HepG2 (cell line): ENCODE results near the gene CEP68. TPM values are rescaled to one million over a fixed set of nuclear protein-coding genes. Genes with fewer than 3 reads are reported as not detected.
A peak's percentile ranks its signal among the peaks of the same experiment; 100 is the strongest.

Experiments
- ATAC-seq: fragments of 200-7000 bp; cut with Tn5 transposase; 3 replicates; pipeline ENCODE4 v1.9.1; 2020; ENCODE audit warnings: mild to moderate bottlenecking, moderate library complexity
- BruUV-seq: library from RNA; stranded (reverse); fragments of 400-500 nt; replicated peaks from 2 replicates; lab custom pipeline; 2021; lab: Mats Ljungman, UMichigan
- CTCF ChIA-PET: fragments of 300-600 bp; formaldehyde crosslinking; extraction: SDS; loops from one replicate; lab custom pipeline; 2021; ENCODE audit warnings: low total read pairs, inconsistent platforms, low intra/inter-chr PET ratio; lab: Yijun Ruan, JAX
- POLR2A ChIA-PET: fragments of 350-600 bp; sonication (Branson Sonifier 250); formaldehyde crosslinking; loops from one replicate; lab custom pipeline; 2020; ENCODE audit warnings: antibody characterized with exemption, inconsistent platforms; lab: Yijun Ruan, JAX
- DNase-seq: peaks from one replicate; pipeline ENCODE4 v3.0.0-alpha.2; 2015; ENCODE audit warnings: low spot score
- FAIRE-seq: peaks from 3 replicates; lab custom pipeline; 2011; peaks lifted over from hg19 to GRCh38; lab: Jason Lieb, UNC
- H2AFZ ChIP-seq: one replicate; pipeline ENCODE4 v1.6.1; 2011; ENCODE audit warnings: low read length, inconsistent platforms
- H3K27ac ChIP-seq: fragments of 300-600 bp; 3 replicates; pipeline ENCODE4 v1.8.0; 2011; ENCODE audit warnings: mixed run types, mild to moderate bottlenecking, mixed read lengths, low read length, inconsistent platforms; ENCODE audit not compliant: insufficient read depth; ENCODE audit errors: extremely low read length
- H3K27me3 ChIP-seq, 2 experiments: fragments of 200-600 bp in 1 of 2; 2 replicates in 1 of 2; 3 replicates in 1 of 2; pipeline versions ENCODE4 v1.6.0 to v1.8.0; 2011; ENCODE audit warnings: low read length in 2 of 2, mild to moderate bottlenecking in 2 of 2, moderate library complexity in 2 of 2, inconsistent platforms in 1 of 2; ENCODE audit not compliant: insufficient read depth in 2 of 2, control insufficient read depth in 1 of 2
- H3K36me3 ChIP-seq, 2 experiments: fragments of 200-600 bp in 1 of 2; replicated peaks in 1 of 2; 2 replicates in 1 of 2; 3 replicates in 1 of 2; pipeline versions ENCODE4 v1.5.1 to v1.8.0; 2011; ENCODE audit warnings: low read length in 2 of 2, inconsistent platforms in 1 of 2; ENCODE audit not compliant: insufficient read depth in 2 of 2, control insufficient read depth in 1 of 2
- H3K4me1 ChIP-seq: 2 replicates; pipeline ENCODE4 v1.5.1; 2012; ENCODE audit warnings: low read length, inconsistent platforms; ENCODE audit not compliant: insufficient read depth
- H3K4me2 ChIP-seq: 2 replicates; pipeline ENCODE4 v1.6.0; 2011; ENCODE audit warnings: low read depth, low read length, inconsistent platforms
- H3K4me3 ChIP-seq, 3 experiments: fragments of 200-600 bp in 1 of 3; sonication (generic), shearing (Covaris generic) in 1 of 3; replicated peaks in 1 of 3; 2 replicates each; pipeline ENCODE4 v1.5.1; 2011 to 2016; ENCODE audit warnings: low read length in 3 of 3, inconsistent platforms in 2 of 3, low read depth in 2 of 3, mild to moderate bottlenecking in 2 of 3, control low read depth in 1 of 3, mixed read lengths in 1 of 3; ENCODE audit not compliant: insufficient read depth in 1 of 3
- H3K79me2 ChIP-seq: one replicate; pipeline ENCODE4 v1.6.1; 2011; ENCODE audit warnings: low read length, inconsistent platforms; ENCODE audit not compliant: insufficient read depth
- H3K9ac ChIP-seq: 2 replicates; pipeline ENCODE4 v1.6.0; 2011; ENCODE audit warnings: mild to moderate bottlenecking, low read depth, low read length, inconsistent platforms; ENCODE audit not compliant: insufficient read depth
- H3K9me3 ChIP-seq: 2 replicates; pipeline ENCODE4 v1.5.1; 2012; ENCODE audit warnings: mild to moderate bottlenecking, low read length
- H4K20me1 ChIP-seq: 2 replicates; pipeline ENCODE4 v1.6.0; 2011; ENCODE audit warnings: inconsistent platforms, mild to moderate bottlenecking, low read length, moderate library complexity; ENCODE audit not compliant: insufficient read depth
- MEF2D ChIP-seq: sonication (generic); formaldehyde crosslinking; IDR thresholded peaks from 2 replicates; pipeline ENCODE4 v1.5.1; 2020; ENCODE audit warnings: mild to moderate bottlenecking, missing genetic modification reagents
- NCOA5 ChIP-seq: sonication (generic); formaldehyde crosslinking; IDR thresholded peaks from 2 replicates; pipeline ENCODE4 v1.4.0; 2020; ENCODE audit warnings: missing genetic modification reagents
- NCOR1 ChIP-seq: fragments of 200-600 bp; sonication (generic); IDR thresholded peaks from 2 replicates; pipeline ENCODE4 v1.7.0; 2017; ENCODE audit warnings: antibody characterized with exemption, low read length, borderline replicate concordance
- RBM22 ChIP-seq: fragments of 200-400 bp; formaldehyde crosslinking; optimal IDR thresholded peaks from 2 replicates; pipeline ENCODE3; 2017; ENCODE audit warnings: mild to moderate bottlenecking, low read length, moderate library complexity
- WGBS: methylation state at CpG from one replicate; pipeline ENCODE4 v1.1.6; 2017; ENCODE audit warnings: low lambda C conversion rate; 5-methylcytosine and 5-hydroxymethylcytosine counted together
- in situ Hi-C: cut with HindIII; loops from 2 replicates; pipeline ENCODE4 v1.10.0; 2017; ENCODE audit warnings: low pct_unique_long_range_greater_than_20kb; ENCODE audit not compliant: extremely low pct_ligation_motif_present
- intact Hi-C: fragments of 100-400 bp; cut with micrococcal nuclease; formaldehyde crosslinking; loops from one replicate; pipeline ENCODE4 v1.10.0; 2022; ENCODE audit not compliant: unreplicated experiment
- polyA plus RNA-seq, 8 experiments: library from polyadenylated mRNA; depleted of rRNA in 3 of 8; stranded (reverse) in 7 of 8; unstranded in 1 of 8; fragments of >200 nt; fragmentation: Illumina TruSeq in 4 of 8; extraction: Trizol in 4 of 8; gene quantifications; 2 replicates each; pipeline versions ENCODE4 v1.2.1 to v1.2.3, GENCODE V29; 2011 to 2016; ENCODE audit warnings: low read depth in 4 of 8, missing spikeins in 1 of 8, mixed read lengths in 1 of 8; ENCODE audit not compliant: insufficient read depth in 1 of 8
- total RNA-seq, 5 experiments: library from RNA; depleted of rRNA; stranded (reverse); fragments of >200 nt; fragmentation: Illumina TruSeq; extraction: Trizol; gene quantifications; 2 replicates each; pipeline ENCODE4 v1.2.3, GENCODE V29; 2016; ENCODE audit warnings: low read depth in 1 of 5
- TF ChIP-seq, protein P1 (sequence below): sonication (generic); formaldehyde crosslinking; IDR thresholded peaks from 2 replicates; pipeline ENCODE4 v1.9.0; 2021; ENCODE audit warnings: missing genetic modification reagents, mild to moderate bottlenecking, borderline replicate concordance
- TF ChIP-seq, protein P2 (sequence below): sonication (generic); formaldehyde crosslinking; IDR thresholded peaks from 2 replicates; pipeline ENCODE4 v1.8.0; 2023; ENCODE audit warnings: mild to moderate bottlenecking, missing genetic modification reagents
- TF ChIP-seq, protein P3 (sequence below), 2 experiments: sonication (generic) in 1 of 2; formaldehyde crosslinking in 1 of 2; IDR thresholded peaks; 2 replicates each; pipeline versions ENCODE4 v1.6.1 to v1.9.0; 2014 to 2022; ENCODE audit warnings: antibody characterized with exemption in 1 of 2, borderline replicate concordance in 1 of 2, inconsistent platforms in 1 of 2, low read depth in 1 of 2, missing genetic modification reagents in 1 of 2

CEP68 gene
- total and polyA plus RNA-seq, 2 of the 13 experiments (the other 11 are each of a cell fraction or from before 2014, with no cell fraction given): 5.7 to 9.3 TPM

DNA sequence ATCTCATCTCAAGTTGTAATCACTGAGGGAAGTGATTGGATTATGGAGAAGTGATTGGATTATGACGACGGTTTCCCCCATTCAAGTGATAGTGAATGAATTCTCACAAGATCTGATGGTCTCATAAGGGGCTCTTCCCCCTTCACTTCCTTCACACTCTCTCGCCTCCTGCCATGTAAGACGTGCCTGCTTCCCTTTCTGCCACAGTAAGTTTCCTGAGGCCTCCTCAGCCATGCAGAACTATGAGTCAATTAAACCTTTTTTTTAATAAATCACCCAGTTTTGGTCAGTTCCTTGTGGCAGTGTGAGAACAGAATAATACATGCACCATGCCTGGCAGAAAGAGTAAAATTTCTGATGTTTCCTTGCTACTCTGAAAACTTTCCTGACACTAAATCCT, 36.6 kb downstream of the CEP68 start:
- whole genome bisulfite sequencing: 97% methylated on average over 4 of the region's 4 CpGs
- no peak for FAIRE-seq
- DNase-seq: no peak
- H3K4me1 ChIP-seq: peaks cover 1% of the 10 kb centered on the region; the same call in 1 of the 2 replicates
- no TSS peak for BruUV-seq
- no peak overlapping the region for H2AFZ ChIP-seq
- H3K9ac ChIP-seq: no peak overlapping the region
- H3K79me2 ChIP-seq: peaks cover 58% of the 10 kb centered on the region
- peaks cover 22% of the 10 kb centered on the region for H4K20me1 ChIP-seq
- in situ Hi-C loops: no loop called here
- H3K4me2 ChIP-seq: no peak overlapping the region
- TF ChIP-seq RBM22: peak; percentile 59
- TF ChIP-seq, protein P1, sequence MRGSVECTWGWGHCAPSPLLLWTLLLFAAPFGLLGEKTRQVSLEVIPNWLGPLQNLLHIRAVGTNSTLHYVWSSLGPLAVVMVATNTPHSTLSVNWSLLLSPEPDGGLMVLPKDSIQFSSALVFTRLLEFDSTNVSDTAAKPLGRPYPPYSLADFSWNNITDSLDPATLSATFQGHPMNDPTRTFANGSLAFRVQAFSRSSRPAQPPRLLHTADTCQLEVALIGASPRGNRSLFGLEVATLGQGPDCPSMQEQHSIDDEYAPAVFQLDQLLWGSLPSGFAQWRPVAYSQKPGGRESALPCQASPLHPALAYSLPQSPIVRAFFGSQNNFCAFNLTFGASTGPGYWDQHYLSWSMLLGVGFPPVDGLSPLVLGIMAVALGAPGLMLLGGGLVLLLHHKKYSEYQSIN (CRISPR knock-in tag): no peak
- 0 out of 2 replicates have a peak, but pooled peaks have one; percentile 20 for TF ChIP-seq MEF2D (CRISPR knock-in tag)
- TF ChIP-seq, all 625 proteins: peak for 2
- intact Hi-C loops: no loop called here
- Histone ChIP-seq H3K27ac (no peak overlapping the region), H3K9me3 (no peaks in the 10 kb centered on the region), H3K27me3 (no peaks in the 10 kb centered on the region), H3K36me3 (peaks cover 39 to 86% of the 10 kb centered on the region in 2 experiments), H3K4me3 (no peak overlapping the region)
- ChIA-PET CTCF (no interaction called here), POLR2A (no interaction called here)
- ATAC-seq: no peak

GRCh38 chr2:65093211-65093610, 37.0 kb downstream of the CEP68 start:
- no peak overlapping the region for H3K4me3 ChIP-seq
- ChIA-PET POLR2A (interaction anchor here (0.9 kb wide), 1 partner anchor 37 kb away, joined by 6 read pairs; the partner anchor contains the start of gene RAB1A), CTCF (no interaction called here)
- H3K4me1 ChIP-seq: peaks cover 6% of the 10 kb centered on the region; the same call in 1 of the 2 replicates
- no peak overlapping the region for H3K4me2 ChIP-seq
- intact Hi-C loops: no loop called here
- H3K27me3 ChIP-seq: no peaks in the 10 kb centered on the region
- ATAC-seq (no peak), DNase-seq (no peak), FAIRE-seq (no peak)
- H3K9me3 ChIP-seq: no peaks in the 10 kb centered on the region
- H4K20me1 ChIP-seq: peaks cover 25% of the 10 kb centered on the region
- in situ Hi-C loops: no loop called here
- no peak overlapping the region for H3K27ac ChIP-seq
- no TSS peak for BruUV-seq
- no peak overlapping the region for H2AFZ ChIP-seq
- H3K79me2 ChIP-seq: peaks cover 62% of the 10 kb centered on the region
- no peak overlapping the region for H3K9ac ChIP-seq
- H3K36me3 ChIP-seq: peaks cover 39 to 87% of the 10 kb centered on the region in 2 experiments
- TF ChIP-seq NCOR1 (no peak), NCOA5 (CRISPR knock-in tag) (no peak)
- TF ChIP-seq, protein P2, sequence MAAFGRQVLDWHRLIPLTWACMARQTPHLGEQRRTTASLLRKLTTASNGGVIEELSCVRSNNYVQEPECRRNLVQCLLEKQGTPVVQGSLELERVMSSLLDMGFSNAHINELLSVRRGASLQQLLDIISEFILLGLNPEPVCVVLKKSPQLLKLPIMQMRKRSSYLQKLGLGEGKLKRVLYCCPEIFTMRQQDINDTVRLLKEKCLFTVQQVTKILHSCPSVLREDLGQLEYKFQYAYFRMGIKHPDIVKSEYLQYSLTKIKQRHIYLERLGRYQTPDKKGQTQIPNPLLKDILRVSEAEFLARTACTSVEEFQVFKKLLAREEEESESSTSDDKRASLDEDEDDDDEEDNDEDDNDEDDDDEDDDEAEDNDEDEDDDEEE (CRISPR knock-in tag): no peak
- TF ChIP-seq, protein P3, sequence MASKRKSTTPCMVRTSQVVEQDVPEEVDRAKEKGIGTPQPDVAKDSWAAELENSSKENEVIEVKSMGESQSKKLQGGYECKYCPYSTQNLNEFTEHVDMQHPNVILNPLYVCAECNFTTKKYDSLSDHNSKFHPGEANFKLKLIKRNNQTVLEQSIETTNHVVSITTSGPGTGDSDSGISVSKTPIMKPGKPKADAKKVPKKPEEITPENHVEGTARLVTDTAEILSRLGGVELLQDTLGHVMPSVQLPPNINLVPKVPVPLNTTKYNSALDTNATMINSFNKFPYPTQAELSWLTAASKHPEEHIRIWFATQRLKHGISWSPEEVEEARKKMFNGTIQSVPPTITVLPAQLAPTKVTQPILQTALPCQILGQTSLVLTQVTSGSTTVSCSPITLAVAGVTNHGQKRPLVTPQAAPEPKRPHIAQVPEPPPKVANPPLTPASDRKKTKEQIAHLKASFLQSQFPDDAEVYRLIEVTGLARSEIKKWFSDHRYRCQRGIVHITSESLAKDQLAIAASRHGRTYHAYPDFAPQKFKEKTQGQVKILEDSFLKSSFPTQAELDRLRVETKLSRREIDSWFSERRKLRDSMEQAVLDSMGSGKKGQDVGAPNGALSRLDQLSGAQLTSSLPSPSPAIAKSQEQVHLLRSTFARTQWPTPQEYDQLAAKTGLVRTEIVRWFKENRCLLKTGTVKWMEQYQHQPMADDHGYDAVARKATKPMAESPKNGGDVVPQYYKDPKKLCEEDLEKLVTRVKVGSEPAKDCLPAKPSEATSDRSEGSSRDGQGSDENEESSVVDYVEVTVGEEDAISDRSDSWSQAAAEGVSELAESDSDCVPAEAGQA (IDR thresholded peaks at IDR 0.05; ENCODE audit: low read depth): no peak
- TF ChIP-seq, protein P3 (CRISPR knock-in tag; IDR thresholded peaks at IDR 0.05; ENCODE audit: borderline replicate concordance): no peak
